IPS-15b (cell line): Measurements from ENCODE around the gene METTL25.

Experiments
- H3K27me3 ChIP-seq: one replicate; pipeline ENCODE4 v1.6.1; 2013; ENCODE audit warnings: low read length; ENCODE audit not compliant: control insufficient read depth, insufficient read depth
- H3K36me3 ChIP-seq: one replicate; pipeline ENCODE4 v1.6.1; 2013; ENCODE audit warnings: low read length; ENCODE audit not compliant: control insufficient read depth, insufficient read depth
- H3K4me1 ChIP-seq: one replicate; pipeline ENCODE4 v1.6.1; 2013; ENCODE audit warnings: mild to moderate bottlenecking, low read length; ENCODE audit not compliant: control insufficient read depth, insufficient read depth
- H3K4me3 ChIP-seq: one replicate; pipeline ENCODE4 v1.5.1; 2013; ENCODE audit warnings: low read depth, low read length
- H3K9ac ChIP-seq: one replicate; pipeline ENCODE4 v1.6.1; 2013; ENCODE audit warnings: low read depth, mild to moderate bottlenecking, low read length
- H3K9me3 ChIP-seq: one replicate; pipeline ENCODE4 v1.6.1; 2013; ENCODE audit warnings: mild to moderate bottlenecking, low read length; ENCODE audit not compliant: control insufficient read depth, insufficient read depth

METTL25 gene

DNA sequence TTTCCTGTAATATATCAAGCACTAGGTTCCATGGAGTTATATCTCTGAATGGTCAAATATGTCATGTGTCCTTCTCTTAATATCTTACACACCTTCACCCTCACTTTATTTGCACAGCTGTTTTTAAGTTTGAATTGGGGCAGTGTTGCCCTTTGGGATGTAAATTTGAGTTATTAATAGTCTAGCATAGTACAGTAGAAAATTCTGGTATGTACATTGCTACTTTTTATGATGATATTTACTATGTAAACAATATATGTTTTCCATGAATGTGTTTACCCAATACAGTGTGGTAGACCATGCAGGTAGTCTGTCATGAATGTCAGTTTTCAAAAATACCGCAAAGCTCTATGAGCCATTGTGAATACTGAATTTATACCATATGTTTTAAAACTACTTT, 50.5 kb downstream of the METTL25 start:
- H3K9ac ChIP-seq, result no peak overlapping the region
- H3K36me3 ChIP-seq, result no peaks in the 10 kb centered on the region
- H3K27me3 ChIP-seq, result no peaks in the 10 kb centered on the region
- H3K4me1 ChIP-seq, result no peaks in the 10 kb centered on the region
- no peak overlapping the region for H3K4me3 ChIP-seq
- H3K9me3 ChIP-seq, result no peaks in the 10 kb centered on the region

DNA sequence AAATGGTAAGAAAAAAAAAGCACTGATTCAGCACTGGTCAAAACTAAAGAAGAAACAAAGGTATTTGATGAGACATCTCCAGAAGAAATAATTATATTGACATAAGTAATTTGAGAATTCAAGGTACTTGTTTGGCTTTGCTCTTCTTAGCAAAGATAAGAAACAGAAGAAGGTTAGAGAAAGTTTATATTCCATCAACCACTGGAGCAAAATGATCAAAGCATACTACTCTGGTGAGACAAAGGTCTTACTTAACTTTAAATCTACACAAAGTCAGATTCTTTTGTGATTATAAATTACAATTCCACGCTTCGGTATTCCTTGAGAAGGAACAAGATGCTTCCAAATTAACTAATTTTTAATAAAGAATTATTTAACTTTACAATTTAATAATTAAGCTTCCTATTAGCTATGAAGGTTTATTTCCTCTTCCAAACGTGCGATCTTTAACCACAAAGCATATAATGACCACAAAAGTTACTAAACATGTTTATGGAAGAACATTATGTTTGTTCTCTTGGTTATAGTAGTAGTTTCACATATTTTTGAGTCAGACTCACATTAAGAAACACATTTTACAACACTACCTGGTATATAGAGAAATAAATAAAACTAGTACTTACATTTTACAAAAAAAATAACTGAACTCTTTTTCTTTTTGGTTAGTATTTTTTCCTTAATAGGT, 53.4 kb downstream of the METTL25 start:
- H3K4me1 ChIP-seq, result no peaks in the 10 kb centered on the region
- no peaks in the 10 kb centered on the region for H3K36me3 ChIP-seq
- H3K9me3 ChIP-seq, result no peaks in the 10 kb centered on the region
- H3K27me3 ChIP-seq, result no peaks in the 10 kb centered on the region
- no peak overlapping the region for H3K4me3 ChIP-seq
- no peak overlapping the region for H3K9ac ChIP-seq

DNA sequence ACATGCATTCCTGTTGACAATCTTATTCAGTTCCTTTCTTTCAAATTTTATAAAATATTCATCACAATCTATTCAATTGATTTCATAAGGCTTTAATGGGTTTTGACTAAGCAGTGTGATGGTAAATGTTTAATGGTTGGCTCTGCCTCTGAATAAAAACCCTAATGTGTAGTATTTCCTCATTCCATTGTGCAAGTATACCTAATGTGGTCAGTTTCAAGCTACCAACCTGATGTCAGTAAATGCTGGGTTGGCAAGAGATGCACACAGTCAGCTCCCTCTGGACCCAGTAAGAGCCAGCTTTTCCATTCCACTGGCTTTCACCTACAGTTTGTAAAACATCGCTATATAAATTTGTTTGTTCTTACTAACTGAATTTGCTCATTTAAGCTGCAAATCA, 53.9 kb downstream of the METTL25 start:
- no peaks in the 10 kb centered on the region for H3K9me3 ChIP-seq
- H3K36me3 ChIP-seq, result no peaks in the 10 kb centered on the region
- no peaks in the 10 kb centered on the region for H3K27me3 ChIP-seq

DNA sequence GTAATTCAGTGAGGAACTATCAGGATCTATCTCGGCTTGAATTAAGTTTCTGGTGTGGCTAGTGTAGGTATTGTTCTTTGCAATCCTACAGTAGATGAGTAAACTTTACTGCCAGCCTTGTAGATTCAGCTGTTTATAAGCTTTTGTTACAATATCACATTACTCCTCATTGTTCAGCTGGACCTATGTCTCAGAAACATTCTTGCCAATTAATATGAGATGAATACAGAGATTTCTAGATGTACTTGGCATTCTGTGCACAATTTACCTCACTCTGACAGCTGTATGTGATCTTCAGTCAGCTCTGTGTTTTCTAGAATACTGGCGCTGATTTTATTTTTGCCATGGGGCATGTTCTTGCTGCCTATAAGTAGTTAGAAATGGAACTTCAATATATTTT, 55.7 kb downstream of the METTL25 start:
- H3K36me3 ChIP-seq, result no peaks in the 10 kb centered on the region
- no peaks in the 10 kb centered on the region for H3K4me1 ChIP-seq
- no peak overlapping the region for H3K4me3 ChIP-seq
- no peaks in the 10 kb centered on the region for H3K27me3 ChIP-seq
- H3K9me3 ChIP-seq, result no peaks in the 10 kb centered on the region
- no peak overlapping the region for H3K9ac ChIP-seq

More for the DNA sequence above, 53.9 kb downstream of the METTL25 start:
- Histone ChIP-seq H3K4me1 (no peaks in the 10 kb centered on the region), H3K9ac (no peak overlapping the region), H3K4me3 (no peak overlapping the region)

DNA sequence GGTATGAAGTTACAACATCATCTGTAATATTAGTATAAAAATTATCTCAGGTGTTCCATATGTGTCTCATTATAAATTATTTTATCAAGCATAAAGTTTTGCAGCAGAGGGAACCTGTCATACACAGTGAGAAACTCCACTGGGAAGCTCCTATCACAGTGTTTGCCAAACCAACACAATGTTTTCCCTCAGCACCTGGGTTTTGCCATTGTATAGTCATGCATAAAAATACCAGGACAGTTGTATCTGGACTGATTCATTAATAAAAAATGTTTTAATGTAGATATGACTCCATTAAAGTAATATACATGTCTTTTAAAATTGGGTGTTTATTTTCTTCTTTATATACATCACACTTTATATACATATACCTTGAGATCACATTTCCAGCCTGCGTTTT, 56.6 kb downstream of the METTL25 start:
- H3K27me3 ChIP-seq, result no peaks in the 10 kb centered on the region
- H3K4me3 ChIP-seq, result no peak overlapping the region
- H3K36me3 ChIP-seq, result no peaks in the 10 kb centered on the region
- H3K9me3 ChIP-seq, result no peaks in the 10 kb centered on the region
- H3K9ac ChIP-seq, result no peak overlapping the region
- no peaks in the 10 kb centered on the region for H3K4me1 ChIP-seq

DNA sequence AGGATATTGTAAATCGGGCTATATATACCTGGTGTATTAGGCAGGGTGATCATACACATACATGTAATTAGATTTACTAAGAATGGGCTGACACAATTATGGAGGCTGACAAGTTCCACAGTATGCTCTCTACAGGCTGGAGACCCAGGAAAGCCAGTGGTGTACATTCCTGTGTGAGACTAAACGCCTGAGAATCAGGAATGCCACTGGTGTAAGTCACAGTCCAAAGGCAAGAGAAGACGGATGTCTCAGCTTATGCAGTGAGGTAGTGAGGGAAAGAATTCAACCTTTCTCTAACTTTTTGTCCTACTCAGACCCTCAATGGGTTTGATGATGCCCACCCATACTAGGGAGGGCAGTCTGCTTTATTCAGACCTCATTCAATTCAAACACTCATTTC, 57.1 kb downstream of the METTL25 start:
- Histone ChIP-seq H3K4me1 (no peaks in the 10 kb centered on the region), H3K9ac (no peak overlapping the region), H3K36me3 (no peaks in the 10 kb centered on the region), H3K27me3 (no peaks in the 10 kb centered on the region), H3K4me3 (no peak overlapping the region), H3K9me3 (no peaks in the 10 kb centered on the region)

DNA sequence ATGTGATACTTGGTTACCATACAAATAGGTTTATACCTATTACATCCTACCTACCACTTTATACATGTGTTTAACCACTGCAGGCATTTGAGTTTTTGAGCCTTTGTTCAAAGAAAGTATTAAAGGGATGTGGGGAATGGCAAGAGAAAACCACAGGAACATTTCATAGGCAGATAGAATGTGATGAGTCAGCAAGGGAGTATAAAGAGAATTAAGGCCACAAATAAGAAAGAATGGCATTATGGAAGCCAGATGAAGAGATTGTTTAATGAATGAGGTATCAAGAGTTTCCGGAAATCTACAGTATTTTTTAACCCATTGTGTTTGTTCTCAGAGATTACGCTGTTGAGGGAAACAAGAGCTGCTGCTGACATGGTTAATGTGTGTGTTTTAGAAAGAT, 66.9 kb downstream of the METTL25 start:
- Histone ChIP-seq H3K4me1 (no peaks in the 10 kb centered on the region), H3K4me3 (no peak overlapping the region), H3K9me3 (no peaks in the 10 kb centered on the region), H3K36me3 (no peaks in the 10 kb centered on the region), H3K9ac (no peak overlapping the region), H3K27me3 (no peaks in the 10 kb centered on the region)

DNA sequence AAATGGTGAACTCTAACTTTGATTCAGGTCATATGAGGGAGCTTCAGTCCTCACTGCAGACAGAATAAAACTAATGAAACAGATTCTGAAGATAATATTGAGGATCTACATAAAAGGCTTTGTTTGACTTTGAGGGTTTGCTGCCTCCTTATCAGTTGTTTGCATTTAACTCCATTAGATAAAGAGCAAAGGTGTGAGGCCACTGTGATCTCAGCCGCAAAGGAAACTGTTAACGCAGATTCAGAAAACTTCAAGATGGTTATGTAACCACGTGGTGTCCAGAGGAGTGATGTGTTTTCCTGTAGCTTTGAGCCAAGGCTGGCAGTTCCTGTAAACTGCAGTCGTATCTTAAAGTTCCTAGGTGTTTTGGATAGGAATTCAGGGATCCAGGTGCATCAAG, 67.8 kb downstream of the METTL25 start:
- Histone ChIP-seq H3K4me3 (no peak overlapping the region), H3K9me3 (no peaks in the 10 kb centered on the region), H3K9ac (no peak overlapping the region), H3K27me3 (no peaks in the 10 kb centered on the region), H3K36me3 (no peaks in the 10 kb centered on the region), H3K4me1 (no peaks in the 10 kb centered on the region)

DNA sequence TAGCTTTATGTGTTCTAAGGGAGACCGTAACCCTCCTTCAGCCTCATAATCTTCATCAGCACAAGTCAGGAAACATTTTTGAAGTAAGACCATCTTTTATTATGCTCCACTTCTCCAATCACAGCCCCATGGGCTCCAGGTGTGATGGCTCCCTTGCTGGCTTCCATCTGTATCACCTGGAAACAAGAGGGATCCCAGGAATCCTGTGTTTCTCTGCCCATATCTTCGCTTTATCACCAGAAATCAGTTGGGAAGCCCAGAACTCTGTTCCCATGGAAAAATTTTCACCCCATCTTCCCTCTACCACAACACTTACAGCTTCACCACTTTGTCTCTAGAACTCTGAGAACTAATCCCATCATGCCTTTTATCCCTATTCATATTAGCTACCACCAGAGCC, 68.3 kb downstream of the METTL25 start:
- Histone ChIP-seq H3K4me1 (no peaks in the 10 kb centered on the region), H3K27me3 (no peaks in the 10 kb centered on the region), H3K9ac (no peak overlapping the region), H3K9me3 (no peaks in the 10 kb centered on the region), H3K36me3 (no peaks in the 10 kb centered on the region), H3K4me3 (no peak overlapping the region)

DNA sequence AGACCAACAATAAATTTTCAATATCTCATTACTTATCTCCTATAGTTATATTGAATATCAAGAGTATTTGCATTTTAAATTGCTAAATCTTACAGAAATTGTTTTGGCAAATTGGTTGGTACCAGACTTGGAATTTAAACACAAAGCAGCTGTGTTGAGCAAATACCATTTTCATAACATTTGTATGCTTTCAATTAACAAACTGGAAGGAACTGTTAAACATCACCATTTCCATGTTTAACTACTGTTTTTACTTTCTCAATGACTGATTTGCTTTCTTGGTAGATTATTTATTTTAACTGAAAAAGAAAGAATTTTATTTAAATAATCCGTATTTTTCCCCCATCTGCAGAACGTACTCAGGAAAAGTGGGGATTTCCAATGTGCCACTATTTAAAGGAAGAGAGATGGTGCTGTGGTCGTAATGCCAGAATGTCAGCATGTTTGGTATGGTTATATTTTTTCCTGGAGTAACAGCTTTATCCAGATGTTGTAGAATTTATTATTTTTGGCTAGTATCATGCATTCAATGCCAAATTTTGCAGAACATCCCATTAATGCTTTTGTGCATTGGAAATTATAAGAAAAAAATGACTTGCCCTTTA, 72.3 kb downstream of the METTL25 start:
- Histone ChIP-seq H3K4me1 (no peaks in the 10 kb centered on the region), H3K4me3 (no peak overlapping the region), H3K36me3 (no peaks in the 10 kb centered on the region), H3K9me3 (no peaks in the 10 kb centered on the region), H3K9ac (no peak overlapping the region), H3K27me3 (no peaks in the 10 kb centered on the region)

DNA sequence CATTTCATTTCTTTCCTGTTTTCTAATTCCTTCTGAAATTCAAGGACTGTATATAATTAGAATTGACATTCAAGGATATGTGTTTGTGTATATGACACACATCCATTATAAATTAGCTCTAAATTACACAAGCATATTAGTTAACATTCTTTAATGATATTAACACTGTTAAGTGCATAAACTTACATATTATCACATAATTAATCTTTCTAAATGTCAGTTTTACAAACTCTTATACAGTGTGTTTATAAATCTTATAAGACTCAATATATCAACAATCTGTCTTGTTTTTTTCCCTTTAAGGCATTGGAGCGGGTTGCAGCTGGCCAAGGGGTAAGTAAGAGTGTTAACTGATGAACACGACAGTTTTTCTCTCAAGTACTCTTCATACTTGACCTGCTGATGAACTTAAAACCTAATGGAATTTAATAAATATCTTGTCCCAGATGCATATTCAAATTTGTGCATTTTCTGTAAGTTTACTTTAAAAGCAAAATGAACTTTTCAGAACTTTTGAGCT, 76.1 kb downstream of the METTL25 start:
- no peaks in the 10 kb centered on the region for H3K4me1 ChIP-seq
- no peak overlapping the region for H3K9ac ChIP-seq
- no peaks in the 10 kb centered on the region for H3K27me3 ChIP-seq
- H3K9me3 ChIP-seq, result no peaks in the 10 kb centered on the region
- no peaks in the 10 kb centered on the region for H3K36me3 ChIP-seq
- no peak overlapping the region for H3K4me3 ChIP-seq

DNA sequence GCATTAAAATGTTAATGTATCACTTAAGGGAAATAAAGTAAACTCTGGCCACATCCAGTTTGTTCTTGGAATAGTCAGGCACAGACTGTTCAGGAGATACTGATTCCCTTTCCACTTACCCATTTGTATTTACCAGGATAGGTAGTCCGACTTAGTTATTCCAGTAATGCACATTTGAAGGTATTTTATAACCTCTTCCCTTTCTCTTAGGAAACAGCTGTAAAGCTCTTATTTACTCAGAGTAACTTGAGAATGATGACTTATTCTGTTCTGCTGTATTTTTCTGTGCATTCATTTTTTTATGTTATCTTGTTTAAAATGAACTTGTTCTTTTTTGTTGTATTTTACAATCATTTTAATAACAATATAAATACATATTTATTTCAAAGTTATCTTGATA, 78.0 kb downstream of the METTL25 start:
- no peak overlapping the region for H3K4me3 ChIP-seq
- H3K4me1 ChIP-seq, result no peaks in the 10 kb centered on the region
- H3K9me3 ChIP-seq, result no peaks in the 10 kb centered on the region
- no peak overlapping the region for H3K9ac ChIP-seq
- H3K36me3 ChIP-seq, result no peaks in the 10 kb centered on the region
- H3K27me3 ChIP-seq, result no peaks in the 10 kb centered on the region
